ENCODE results near the gene LRMDA. TPM values are rescaled to one million over a fixed set of nuclear protein-coding genes. Genes with fewer than 3 reads are reported as not detected.
A peak's percentile ranks its signal among the peaks of the same experiment; 100 is the strongest.

LRMDA gene
- polyA plus RNA-seq, 3 donors: 39.8 to 59.6 (median 56.4) TPM

DNA sequence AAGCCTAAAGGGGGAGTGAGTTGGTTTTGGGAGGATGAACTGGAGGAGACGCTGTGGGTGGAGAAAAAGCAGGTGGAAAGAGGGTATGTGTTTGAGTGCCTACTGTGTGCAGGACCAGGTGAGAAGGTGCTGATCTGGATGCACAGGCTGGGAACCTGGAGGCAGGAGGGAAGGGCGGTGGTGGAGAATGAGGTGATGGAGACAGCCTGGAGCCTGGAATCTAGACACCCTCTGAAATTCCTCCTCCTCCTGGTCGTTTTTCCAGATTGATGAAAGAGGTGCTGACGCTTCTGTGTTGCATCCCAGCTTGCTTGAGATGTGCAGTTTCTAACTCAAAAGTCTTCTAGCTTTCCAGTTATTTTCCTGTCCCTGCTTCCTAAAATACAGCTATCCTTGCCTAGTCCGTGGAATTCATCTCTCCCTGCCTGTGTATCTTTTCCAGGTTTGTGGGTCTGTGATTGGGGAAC, 67.5 kb downstream of the LRMDA start:
- H3K9me3 Mint-ChIP-seq: peaks cover 0 to 5% (median 2%) of the 10 kb centered on the region in 7 donors
- no peak overlapping the region for H2AFZ ChIP-seq (ENCODE audit: insufficient read depth, low read depth, low read length, poor library complexity, severe bottlenecking)
- peaks cover 76% of the 10 kb centered on the region for H3K79me2 ChIP-seq (ENCODE audit: insufficient read depth, low read length)
- peaks cover 22 to 30% of the 10 kb centered on the region in 2 donors for H3K4me1 ChIP-seq (ENCODE audit: control insufficient read depth in 1 of 2, insufficient read depth in 2 of 2, low read length in 2 of 2)
- H3K4me2 ChIP-seq (replicated peaks; ENCODE audit: extremely low read depth, low read length, poor library complexity, severe bottlenecking): no peak overlapping the region
- peaks cover 0 to 1% of the 10 kb centered on the region in 2 donors for H3K36me3 ChIP-seq (replicated peaks in 1 of 2; ENCODE audit: control insufficient read depth in 1 of 2, insufficient read depth in 2 of 2, low read length in 2 of 2)
- WGBS (ENCODE audit: insufficient coverage): 100% methylated on average over 1 of the region's 5 CpGs
- H3K4me1 Mint-ChIP-seq: peaks cover 39% of the 10 kb centered on the region
- DNase-seq: no peak
- H3K36me3 Mint-ChIP-seq: peaks cover 19 to 38% of the 10 kb centered on the region in 2 donors
- H3K9ac ChIP-seq (ENCODE audit: insufficient read depth, low read length, poor library complexity, severe bottlenecking): no peak overlapping the region
- no peaks in the 10 kb centered on the region for H3K27me3 Mint-ChIP-seq (ENCODE audit: low read depth in 3 of 3)
- peaks cover 62% of the 10 kb centered on the region for H4K20me1 ChIP-seq (ENCODE audit: insufficient read depth, low read length)
- TF ChIP-seq, protein P1, sequence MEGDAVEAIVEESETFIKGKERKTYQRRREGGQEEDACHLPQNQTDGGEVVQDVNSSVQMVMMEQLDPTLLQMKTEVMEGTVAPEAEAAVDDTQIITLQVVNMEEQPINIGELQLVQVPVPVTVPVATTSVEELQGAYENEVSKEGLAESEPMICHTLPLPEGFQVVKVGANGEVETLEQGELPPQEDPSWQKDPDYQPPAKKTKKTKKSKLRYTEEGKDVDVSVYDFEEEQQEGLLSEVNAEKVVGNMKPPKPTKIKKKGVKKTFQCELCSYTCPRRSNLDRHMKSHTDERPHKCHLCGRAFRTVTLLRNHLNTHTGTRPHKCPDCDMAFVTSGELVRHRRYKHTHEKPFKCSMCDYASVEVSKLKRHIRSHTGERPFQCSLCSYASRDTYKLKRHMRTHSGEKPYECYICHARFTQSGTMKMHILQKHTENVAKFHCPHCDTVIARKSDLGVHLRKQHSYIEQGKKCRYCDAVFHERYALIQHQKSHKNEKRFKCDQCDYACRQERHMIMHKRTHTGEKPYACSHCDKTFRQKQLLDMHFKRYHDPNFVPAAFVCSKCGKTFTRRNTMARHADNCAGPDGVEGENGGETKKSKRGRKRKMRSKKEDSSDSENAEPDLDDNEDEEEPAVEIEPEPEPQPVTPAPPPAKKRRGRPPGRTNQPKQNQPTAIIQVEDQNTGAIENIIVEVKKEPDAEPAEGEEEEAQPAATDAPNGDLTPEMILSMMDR (IDR thresholded peaks at IDR 0.05): no peak
- H3K27ac ChIP-seq (ENCODE audit: low read depth in 1 of 2, low read length in 2 of 2): no peak overlapping the region
- H3K27me3 ChIP-seq (ENCODE audit: control insufficient read depth in 2 of 2, insufficient read depth in 2 of 2, low read length in 2 of 2): no peaks in the 10 kb centered on the region
- H3K4me3 ChIP-seq (replicated peaks in 1 of 3; ENCODE audit: low read depth in 2 of 3, low read length in 3 of 3): no peak overlapping the region
- H3K27ac Mint-ChIP-seq: peak overlapping the region in 1 of 7 donors; percentile 43
- intact Hi-C loops (cut with micrococcal nuclease): no loop called here
- peaks cover 0 to 4% of the 10 kb centered on the region in 2 donors for H3K9me3 ChIP-seq (replicated peaks in 1 of 2; ENCODE audit: control insufficient read depth in 1 of 2, insufficient read depth in 1 of 2, low read length in 2 of 2)
- no peak overlapping the region for H3K4me3 Mint-ChIP-seq

DNA sequence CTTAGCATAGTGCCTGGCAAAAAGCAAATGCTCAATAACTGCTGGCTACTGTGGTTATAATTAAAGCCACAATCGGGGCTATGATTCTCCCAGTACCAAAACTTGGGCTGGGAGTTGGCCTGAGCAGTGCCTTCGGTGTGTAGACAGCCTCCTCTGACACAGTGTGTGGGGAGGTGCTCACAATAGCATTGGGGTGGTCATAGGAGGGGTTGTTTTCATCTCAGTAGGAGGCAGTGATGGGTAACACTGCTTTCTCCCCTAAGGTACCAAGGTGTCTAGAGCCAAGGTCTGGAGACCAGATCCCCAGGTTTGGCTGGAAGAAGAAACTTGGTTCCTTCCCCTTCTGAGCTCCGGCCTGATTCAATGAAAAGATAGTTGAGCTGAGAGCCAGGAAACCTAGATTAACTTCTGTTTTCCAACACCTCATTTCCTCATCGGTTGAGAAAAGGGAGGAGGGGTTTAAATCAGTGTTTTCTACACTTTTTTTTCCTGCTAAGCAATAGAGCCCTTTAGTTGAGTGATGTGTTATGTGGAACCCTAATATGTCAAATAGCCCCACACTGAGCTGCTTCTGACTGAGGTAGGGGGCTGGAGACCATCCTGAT, 68.2 kb downstream of the LRMDA start:
- H3K79me2 ChIP-seq (ENCODE audit: insufficient read depth, low read length): peaks cover 80% of the 10 kb centered on the region
- peak overlapping the region in 1 of 2 donors; percentile 42 for H3K4me3 Mint-ChIP-seq
- H3K27ac Mint-ChIP-seq: peak overlapping the region in 3 of 7 donors; percentile 23 to 52 (median 30)
- H3K4me3 ChIP-seq (replicated peaks in 1 of 3; ENCODE audit: low read depth in 2 of 3, low read length in 3 of 3): no peak overlapping the region
- H3K9ac ChIP-seq (ENCODE audit: insufficient read depth, low read length, poor library complexity, severe bottlenecking): no peak overlapping the region
- peak; percentile 29 to 60 (median 34) for DNase-seq
- peaks cover 19 to 38% of the 10 kb centered on the region in 2 donors for H3K36me3 Mint-ChIP-seq
- H4K20me1 ChIP-seq (ENCODE audit: insufficient read depth, low read length): peaks cover 62% of the 10 kb centered on the region
- H3K27me3 ChIP-seq (ENCODE audit: control insufficient read depth in 2 of 2, insufficient read depth in 2 of 2, low read length in 2 of 2): no peaks in the 10 kb centered on the region
- TF ChIP-seq, protein P1 (IDR thresholded peaks at IDR 0.05): no peak
- peaks cover 0 to 4% of the 10 kb centered on the region in 2 donors for H3K9me3 ChIP-seq (replicated peaks in 1 of 2; ENCODE audit: control insufficient read depth in 1 of 2, insufficient read depth in 1 of 2, low read length in 2 of 2)
- H3K4me2 ChIP-seq (replicated peaks; ENCODE audit: extremely low read depth, low read length, poor library complexity, severe bottlenecking): no peak overlapping the region
- H3K27ac ChIP-seq (ENCODE audit: low read depth in 1 of 2, low read length in 2 of 2): no peak overlapping the region
- 93% methylated on average over 2 of the region's 4 CpGs for WGBS (ENCODE audit: insufficient coverage)
- intact Hi-C loops (cut with micrococcal nuclease): no loop called here
- H2AFZ ChIP-seq (ENCODE audit: insufficient read depth, low read depth, low read length, poor library complexity, severe bottlenecking): no peak overlapping the region
- H3K4me1 Mint-ChIP-seq: peaks cover 34% of the 10 kb centered on the region
- H3K9me3 Mint-ChIP-seq: peaks cover 0 to 5% (median 2%) of the 10 kb centered on the region in 7 donors
- no peaks in the 10 kb centered on the region for H3K27me3 Mint-ChIP-seq (ENCODE audit: low read depth in 3 of 3)
- peaks cover 16 to 23% of the 10 kb centered on the region in 2 donors for H3K4me1 ChIP-seq (ENCODE audit: control insufficient read depth in 1 of 2, insufficient read depth in 2 of 2, low read length in 2 of 2)
- peaks cover 0 to 7% of the 10 kb centered on the region in 2 donors for H3K36me3 ChIP-seq (replicated peaks in 1 of 2; ENCODE audit: control insufficient read depth in 1 of 2, insufficient read depth in 2 of 2, low read length in 2 of 2)

All from CD14-positive monocyte (primary cell).